UCSD-AML1 (cell line): ENCODE measurements around the gene OR4C45.
"Not testable (repeated sequence)": the region's sequence is repeated elsewhere in the genome, so short reads cannot be mapped to it uniquely, and the experiment has no call there.

Experiments
- DNase-seq: peaks from one replicate; lab custom pipeline; 2025; ENCODE audit not compliant: unreplicated experiment; lab: John Stamatoyannopoulos, UW

Gene OR4C45

GRCh38 chr11:50032574-50032973 lies at the start of gene OR4C45:
OR4C45 (plus strand) TSS chr11:50032874.
- DNase-seq = no peak

GRCh38 chr11:49995565-49995964 lies 37.1 kb upstream of the OR4C45 start:
- DNase-seq = peak; percentile 16

GRCh38 chr11:50030193-50030592 lies 2.5 kb upstream of the OR4C45 start:
- no peak for DNase-seq

- not testable (repeated sequence) for DNase-seq
Observed at GRCh38 chr11:50036239-50036638, 3.6 kb downstream of the OR4C45 start.

GRCh38 chr11:50037251-50037650 lies 4.6 kb downstream of the OR4C45 start:
- no peak for DNase-seq

- DNase-seq = no peak
Observed at GRCh38 chr11:50044647-50045046, 12.0 kb downstream of the OR4C45 start.

GRCh38 chr11:50063056-50063455 lies 30.4 kb downstream of the OR4C45 start:
- DNase-seq = not testable (repeated sequence)

GRCh38 chr11:50070389-50070788 lies 37.7 kb downstream of the OR4C45 start:
- no peak for DNase-seq

- DNase-seq = no peak
Observed at GRCh38 chr11:50071584-50072225, 39.0 kb downstream of the OR4C45 start.

GRCh38 chr11:50072226-50073112 lies 39.8 kb downstream of the OR4C45 start:
- DNase-seq = peak; percentile 32

GRCh38 chr11:50073113-50074105 lies 40.7 kb downstream of the OR4C45 start:
- no peak for DNase-seq

GRCh38 chr11:50074161-50074560 lies 41.5 kb downstream of the OR4C45 start:
- DNase-seq = no peak

GRCh38 chr11:50075856-50076255 lies 43.2 kb downstream of the OR4C45 start:
- DNase-seq = peak; percentile 27

GRCh38 chr11:50077526-50077925 lies 44.9 kb downstream of the OR4C45 start:
- no peak for DNase-seq

GRCh38 chr11:50078001-50078400 lies 45.3 kb downstream of the OR4C45 start:
- no peak for DNase-seq

GRCh38 chr11:50078946-50079345 lies 46.3 kb downstream of the OR4C45 start:
- not testable (repeated sequence) for DNase-seq

- DNase-seq = no peak
Observed at GRCh38 chr11:50080256-50080655, 47.6 kb downstream of the OR4C45 start.
